Measurements from ENCODE around the gene TMTC1. TPM values are rescaled to one million over a fixed set of nuclear protein-coding genes. Genes with fewer than 3 reads are reported as not detected.
A peak's percentile ranks its signal among the peaks of the same experiment; 100 is the strongest.

The TMTC1 gene
- polyA plus RNA-seq, 4 donors = 1.1 to 11.4 (median 1.1) TPM

DNA sequence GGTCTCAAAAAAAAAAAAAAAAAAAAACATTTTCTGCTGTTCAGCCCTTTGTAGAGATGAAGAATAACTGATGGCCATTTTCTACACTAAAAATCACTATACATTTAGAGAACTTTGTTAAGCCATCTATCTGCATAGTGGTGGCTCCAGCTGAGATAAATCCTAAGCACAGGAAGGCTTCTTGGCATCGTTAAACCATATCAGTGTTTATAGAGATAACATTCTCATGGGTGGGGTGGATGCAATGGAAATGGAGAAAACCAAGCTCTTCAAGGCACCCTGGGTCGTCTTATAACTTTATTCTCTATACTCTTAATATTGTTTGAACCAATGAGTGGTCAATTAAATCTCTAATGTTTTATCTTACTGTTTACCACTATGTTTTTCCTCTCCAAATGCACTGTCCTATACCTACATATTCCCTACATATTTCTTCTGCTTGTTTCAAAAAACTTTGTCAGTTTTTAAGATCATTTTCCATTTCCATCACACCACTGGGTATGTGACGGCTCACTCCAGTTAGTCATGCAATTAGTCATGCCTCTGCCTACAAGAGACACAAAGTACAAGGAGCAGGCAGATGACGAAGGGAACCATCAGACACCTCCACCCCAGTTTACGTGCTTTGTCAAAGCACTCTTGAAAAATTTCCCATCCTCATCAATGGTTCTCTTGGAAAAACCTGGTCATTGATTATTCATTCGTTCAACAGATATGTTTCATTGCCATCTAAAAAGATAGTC lies 166.9 kb downstream of the TMTC1 start:
- WGBS, 3 donors = 32 to 76% (median 42%) methylated on average over 6 of the region's 6 CpGs
- FAIRE-seq = no peak

GRCh38 chr12:29614694-29615325 lies 168.9 kb downstream of the TMTC1 start:
- Histone ChIP-seq H3K4me3 (ENCODE audit: low read depth in 1 of 3, low read length in 3 of 3) (no peak overlapping the region), H3K27me3 (ENCODE audit: control insufficient read depth in 3 of 3, insufficient read depth in 3 of 3, low read length in 3 of 3) (no peaks in the 10 kb centered on the region), H3K4me1 (ENCODE audit: control insufficient read depth in 3 of 3, insufficient read depth in 2 of 3, low read depth in 1 of 3, low read length in 2 of 3) (no peaks in the 10 kb centered on the region), H3K27ac (ENCODE audit: low read depth in 1 of 3, low read length in 2 of 3) (no peak overlapping the region), H3K36me3 (ENCODE audit: control insufficient read depth in 3 of 3, insufficient read depth in 2 of 3, low read depth in 1 of 3, low read length in 3 of 3) (no peaks in the 10 kb centered on the region), H3K9me3 (ENCODE audit: control insufficient read depth in 2 of 2, insufficient read depth in 1 of 2, low read depth in 1 of 2, low read length in 1 of 2) (no peaks in the 10 kb centered on the region)
- DNase-seq (no peak), FAIRE-seq (no peak)
- WGBS, 3 donors = 86 to 97% (median 90%) methylated on average over 2 of the region's 2 CpGs

More for the DNA sequence above, 166.9 kb downstream of the TMTC1 start:
- DNase-seq = peak in 1 of 2 donors; percentile 60
- Histone ChIP-seq H3K27me3 (ENCODE audit: control insufficient read depth in 3 of 3, insufficient read depth in 3 of 3, low read length in 3 of 3) (no peaks in the 10 kb centered on the region), H3K4me3 (ENCODE audit: low read depth in 1 of 3, low read length in 3 of 3) (no peak overlapping the region), H3K27ac (ENCODE audit: low read depth in 1 of 3, low read length in 2 of 3) (no peak overlapping the region), H3K36me3 (ENCODE audit: control insufficient read depth in 3 of 3, insufficient read depth in 2 of 3, low read depth in 1 of 3, low read length in 3 of 3) (no peaks in the 10 kb centered on the region), H3K9me3 (ENCODE audit: control insufficient read depth in 2 of 2, insufficient read depth in 1 of 2, low read depth in 1 of 2, low read length in 1 of 2) (no peaks in the 10 kb centered on the region), H3K4me1 (ENCODE audit: control insufficient read depth in 3 of 3, insufficient read depth in 2 of 3, low read depth in 1 of 3, low read length in 2 of 3) (no peaks in the 10 kb centered on the region)

DNA sequence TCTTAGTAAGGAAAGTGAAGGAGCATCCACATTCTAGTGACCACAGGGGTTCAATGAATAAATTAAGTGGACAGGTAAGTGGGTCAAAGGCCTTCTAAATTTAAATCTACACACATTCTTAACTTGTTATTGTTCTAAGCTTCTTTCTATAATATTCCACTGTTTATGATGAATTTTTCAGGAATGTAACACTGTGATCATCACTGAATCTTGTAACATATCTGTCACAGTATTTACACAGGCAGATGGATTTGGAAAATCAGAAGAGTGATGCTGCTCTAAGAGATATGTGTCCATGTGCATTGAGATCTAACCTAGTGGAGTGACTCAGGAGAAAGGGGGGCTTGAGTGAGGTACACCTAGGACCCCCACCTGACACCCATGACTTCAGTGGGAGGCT lies 170.8 kb downstream of the TMTC1 start:
- FAIRE-seq = no peak
- Histone ChIP-seq H3K27ac (ENCODE audit: low read depth in 1 of 3, low read length in 2 of 3) (no peak overlapping the region), H3K36me3 (ENCODE audit: control insufficient read depth in 3 of 3, insufficient read depth in 2 of 3, low read depth in 1 of 3, low read length in 3 of 3) (no peaks in the 10 kb centered on the region), H3K4me3 (ENCODE audit: low read depth in 1 of 3, low read length in 3 of 3) (no peak overlapping the region), H3K27me3 (ENCODE audit: control insufficient read depth in 3 of 3, insufficient read depth in 3 of 3, low read length in 3 of 3) (no peaks in the 10 kb centered on the region), H3K4me1 (ENCODE audit: control insufficient read depth in 3 of 3, insufficient read depth in 2 of 3, low read depth in 1 of 3, low read length in 2 of 3) (no peaks in the 10 kb centered on the region), H3K9me3 (ENCODE audit: control insufficient read depth in 2 of 2, insufficient read depth in 1 of 2, low read depth in 1 of 2, low read length in 1 of 2) (no peaks in the 10 kb centered on the region)
- DNase-seq = no peak

DNA sequence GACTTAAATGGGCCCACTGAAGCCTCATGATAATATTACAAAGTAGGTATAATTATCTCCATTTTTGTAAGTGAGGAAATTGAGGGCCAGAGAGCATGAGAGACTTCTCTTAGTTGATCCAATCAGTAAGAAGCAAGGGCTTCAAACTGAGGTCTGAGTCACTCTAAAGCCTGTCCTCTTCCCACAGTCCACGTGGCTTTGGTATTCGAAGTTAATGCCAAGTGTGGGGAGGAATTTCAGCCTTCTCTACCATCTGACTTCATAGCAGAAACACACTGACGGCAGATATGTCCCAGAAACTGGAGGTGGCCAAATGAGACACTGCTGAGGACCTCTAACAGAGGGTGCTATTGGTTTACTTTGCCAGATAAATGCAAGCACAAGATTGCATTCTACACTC lies 171.8 kb downstream of the TMTC1 start:
- 61 to 66% (median 63%) methylated on average over 3 of the region's 3 CpGs for WGBS, 3 donors
- Histone ChIP-seq H3K36me3 (ENCODE audit: control insufficient read depth in 3 of 3, insufficient read depth in 2 of 3, low read depth in 1 of 3, low read length in 3 of 3) (no peaks in the 10 kb centered on the region), H3K4me3 (ENCODE audit: low read depth in 1 of 3, low read length in 3 of 3) (no peak overlapping the region), H3K27ac (ENCODE audit: low read depth in 1 of 3, low read length in 2 of 3) (no peak overlapping the region), H3K27me3 (ENCODE audit: control insufficient read depth in 3 of 3, insufficient read depth in 3 of 3, low read length in 3 of 3) (no peaks in the 10 kb centered on the region), H3K4me1 (ENCODE audit: control insufficient read depth in 3 of 3, insufficient read depth in 2 of 3, low read depth in 1 of 3, low read length in 2 of 3) (no peaks in the 10 kb centered on the region), H3K9me3 (ENCODE audit: control insufficient read depth in 2 of 2, insufficient read depth in 1 of 2, low read depth in 1 of 2, low read length in 1 of 2) (no peaks in the 10 kb centered on the region)
- FAIRE-seq (no peak), DNase-seq (no peak)

DNA sequence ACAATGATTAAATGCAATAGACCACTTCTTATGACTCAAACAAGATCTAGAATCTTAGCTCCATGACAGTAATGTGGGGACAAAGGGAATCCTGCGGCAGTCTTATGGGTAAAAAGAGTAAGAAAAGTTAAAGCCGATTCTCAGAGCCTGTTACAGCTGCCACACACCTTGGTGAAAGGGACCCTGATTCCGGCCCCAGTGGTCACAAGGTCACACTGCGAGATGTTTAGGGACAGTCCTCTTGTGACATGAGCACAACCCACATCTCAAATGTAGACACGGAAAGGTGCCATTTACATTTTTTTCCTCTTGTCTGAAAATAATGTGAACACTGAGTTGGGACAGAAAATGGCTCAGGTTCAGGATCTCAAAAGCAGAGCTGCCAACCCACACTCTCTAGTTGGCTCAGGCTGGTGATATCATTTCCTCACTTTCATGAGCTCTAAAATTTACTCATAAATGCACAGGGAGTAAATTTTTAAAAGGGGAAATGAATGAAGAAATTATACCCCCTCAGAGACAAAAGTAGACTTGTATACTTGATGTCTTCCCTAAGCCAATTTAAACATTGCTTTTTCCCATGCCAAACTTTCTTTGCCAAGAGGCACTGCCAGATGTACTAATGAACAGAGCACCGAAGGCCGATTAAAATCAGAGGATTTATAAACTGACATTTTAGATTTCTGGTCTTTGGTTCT lies 173.1 kb downstream of the TMTC1 start:
- DNase-seq = no peak
- Histone ChIP-seq H3K36me3 (ENCODE audit: control insufficient read depth in 3 of 3, insufficient read depth in 2 of 3, low read depth in 1 of 3, low read length in 3 of 3) (no peaks in the 10 kb centered on the region), H3K4me3 (ENCODE audit: low read depth in 1 of 3, low read length in 3 of 3) (no peak overlapping the region), H3K27me3 (ENCODE audit: control insufficient read depth in 3 of 3, insufficient read depth in 3 of 3, low read length in 3 of 3) (no peaks in the 10 kb centered on the region), H3K27ac (ENCODE audit: low read depth in 1 of 3, low read length in 2 of 3) (no peak overlapping the region), H3K4me1 (ENCODE audit: control insufficient read depth in 3 of 3, insufficient read depth in 2 of 3, low read depth in 1 of 3, low read length in 2 of 3) (no peaks in the 10 kb centered on the region), H3K9me3 (ENCODE audit: control insufficient read depth in 2 of 2, insufficient read depth in 1 of 2, low read depth in 1 of 2, low read length in 1 of 2) (no peaks in the 10 kb centered on the region)
- WGBS, 3 donors = 66 to 81% (median 77%) methylated on average over 7 of the region's 7 CpGs
- no peak for FAIRE-seq

DNA sequence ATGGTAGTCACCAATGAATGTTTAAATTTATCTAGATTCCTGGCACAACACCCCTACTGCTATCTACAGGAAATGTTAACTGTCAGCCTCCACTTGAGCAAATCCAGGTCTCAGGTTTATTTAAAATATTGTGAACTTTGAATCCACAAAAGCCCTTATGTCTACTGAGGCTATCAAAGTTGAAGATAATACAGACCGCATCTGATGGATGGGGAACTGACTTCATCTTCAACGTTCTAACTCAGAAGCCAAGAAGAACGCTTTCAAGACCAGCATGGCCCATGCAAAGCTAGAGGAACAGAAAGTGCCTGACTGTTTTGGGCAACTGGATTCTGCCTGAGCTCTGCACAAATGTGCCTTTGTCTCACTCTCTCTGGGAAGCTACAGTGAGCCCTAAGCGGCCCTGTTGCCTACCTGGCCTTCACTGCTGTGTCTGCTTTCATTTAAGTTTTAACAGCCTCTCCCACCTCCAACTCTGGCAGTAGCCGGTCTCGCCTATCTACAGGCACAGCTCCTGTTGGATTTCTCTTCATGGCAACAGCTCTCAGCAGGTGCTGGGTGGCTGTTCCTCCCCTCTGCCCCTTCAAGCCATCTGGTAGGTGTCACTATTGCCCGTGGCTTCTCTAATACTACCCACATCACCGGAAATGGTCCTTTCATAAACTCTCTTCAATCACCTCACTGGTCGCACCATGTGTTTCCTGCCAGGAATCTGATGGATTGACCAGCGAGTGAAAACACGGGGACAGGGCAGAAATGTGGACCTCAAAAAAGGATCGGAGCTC lies 174.1 kb downstream of the TMTC1 start:
- WGBS, 3 donors = 66 to 75% (median 68%) methylated on average over 12 of the region's 12 CpGs
- Histone ChIP-seq H3K27me3 (ENCODE audit: control insufficient read depth in 3 of 3, insufficient read depth in 3 of 3, low read length in 3 of 3) (no peaks in the 10 kb centered on the region), H3K4me1 (ENCODE audit: control insufficient read depth in 3 of 3, insufficient read depth in 2 of 3, low read depth in 1 of 3, low read length in 2 of 3) (no peaks in the 10 kb centered on the region), H3K36me3 (ENCODE audit: control insufficient read depth in 3 of 3, insufficient read depth in 2 of 3, low read depth in 1 of 3, low read length in 3 of 3) (no peaks in the 10 kb centered on the region), H3K27ac (ENCODE audit: low read depth in 1 of 3, low read length in 2 of 3) (no peak overlapping the region), H3K9me3 (ENCODE audit: control insufficient read depth in 2 of 2, insufficient read depth in 1 of 2, low read depth in 1 of 2, low read length in 1 of 2) (no peaks in the 10 kb centered on the region), H3K4me3 (ENCODE audit: low read depth in 1 of 3, low read length in 3 of 3) (no peak overlapping the region)
- no peak for FAIRE-seq
- no peak for DNase-seq

- Histone ChIP-seq H3K4me1 (ENCODE audit: control insufficient read depth in 3 of 3, insufficient read depth in 2 of 3, low read depth in 1 of 3, low read length in 2 of 3) (no peaks in the 10 kb centered on the region), H3K9me3 (ENCODE audit: control insufficient read depth in 2 of 2, insufficient read depth in 1 of 2, low read depth in 1 of 2, low read length in 1 of 2) (no peaks in the 10 kb centered on the region), H3K27me3 (ENCODE audit: control insufficient read depth in 3 of 3, insufficient read depth in 3 of 3, low read length in 3 of 3) (no peaks in the 10 kb centered on the region), H3K27ac (ENCODE audit: low read depth in 1 of 3, low read length in 2 of 3) (no peak overlapping the region), H3K4me3 (ENCODE audit: low read depth in 1 of 3, low read length in 3 of 3) (no peak overlapping the region), H3K36me3 (ENCODE audit: control insufficient read depth in 3 of 3, insufficient read depth in 2 of 3, low read depth in 1 of 3, low read length in 3 of 3) (no peaks in the 10 kb centered on the region)
- 65 to 71% (median 71%) methylated on average over 7 of the region's 7 CpGs for WGBS, 3 donors
- DNase-seq (no peak), FAIRE-seq (no peak)
These were observed 175.2 kb downstream of the TMTC1 start for GRCh38 chr12:29608581-29608980.

GRCh38 chr12:29599381-29599780 lies 184.4 kb downstream of the TMTC1 start:
- H3K36me3 ChIP-seq (ENCODE audit: control insufficient read depth in 3 of 3, insufficient read depth in 2 of 3, low read depth in 1 of 3, low read length in 3 of 3) = no peaks in the 10 kb centered on the region
- no peak overlapping the region for H3K4me3 ChIP-seq (ENCODE audit: low read depth in 1 of 3, low read length in 3 of 3)
- WGBS, 3 donors = 66 to 82% (median 75%) methylated on average over 3 of the region's 3 CpGs
- H3K27ac ChIP-seq (ENCODE audit: low read depth in 1 of 3, low read length in 2 of 3) = no peak overlapping the region
- DNase-seq = no peak
- no peaks in the 10 kb centered on the region for H3K27me3 ChIP-seq (ENCODE audit: control insufficient read depth in 3 of 3, insufficient read depth in 3 of 3, low read length in 3 of 3)
- no peaks in the 10 kb centered on the region for H3K9me3 ChIP-seq (ENCODE audit: control insufficient read depth in 2 of 2, insufficient read depth in 1 of 2, low read depth in 1 of 2, low read length in 1 of 2)
- H3K4me1 ChIP-seq (ENCODE audit: control insufficient read depth in 3 of 3, insufficient read depth in 2 of 3, low read depth in 1 of 3, low read length in 2 of 3) = no peaks in the 10 kb centered on the region
- no peak for FAIRE-seq

Data from small intestine (tissue), 7 donors.